IPS-15b (cell line): ENCODE data around the gene PALB2.

Source experiments
- H3K27me3 ChIP-seq: one replicate; pipeline ENCODE4 v1.6.1; 2013; ENCODE audit warnings: low read length; ENCODE audit not compliant: control insufficient read depth, insufficient read depth
- H3K36me3 ChIP-seq: one replicate; pipeline ENCODE4 v1.6.1; 2013; ENCODE audit warnings: low read length; ENCODE audit not compliant: control insufficient read depth, insufficient read depth
- H3K4me1 ChIP-seq: one replicate; pipeline ENCODE4 v1.6.1; 2013; ENCODE audit warnings: mild to moderate bottlenecking, low read length; ENCODE audit not compliant: control insufficient read depth, insufficient read depth
- H3K4me3 ChIP-seq: one replicate; pipeline ENCODE4 v1.5.1; 2013; ENCODE audit warnings: low read depth, low read length
- H3K9ac ChIP-seq: one replicate; pipeline ENCODE4 v1.6.1; 2013; ENCODE audit warnings: low read depth, mild to moderate bottlenecking, low read length
- H3K9me3 ChIP-seq: one replicate; pipeline ENCODE4 v1.6.1; 2013; ENCODE audit warnings: mild to moderate bottlenecking, low read length; ENCODE audit not compliant: control insufficient read depth, insufficient read depth

Gene PALB2

DNA sequence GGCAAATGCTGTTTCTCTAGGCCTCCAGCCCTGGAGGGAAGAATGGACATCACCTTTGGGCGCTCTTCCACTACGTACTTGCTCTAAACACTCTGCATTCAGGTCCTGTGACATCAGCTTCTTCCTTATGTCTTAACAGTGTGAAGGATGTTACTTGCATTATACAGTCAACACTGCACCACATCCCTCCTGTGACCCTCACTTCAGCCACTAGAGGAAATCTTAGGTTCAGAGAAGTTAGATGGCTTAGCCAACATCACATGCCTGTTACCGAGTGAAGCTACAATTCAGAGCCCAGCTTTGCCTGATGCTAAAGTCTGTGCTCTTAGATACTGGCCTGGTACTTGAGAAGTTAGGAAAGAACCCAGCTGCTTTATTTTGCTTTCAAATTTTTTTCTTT, 65.3 kb downstream of the PALB2 start:
- H3K4me1 ChIP-seq: no peaks in the 10 kb centered on the region
- H3K27me3 ChIP-seq: no peaks in the 10 kb centered on the region
- no peak overlapping the region for H3K4me3 ChIP-seq
- H3K9me3 ChIP-seq: no peaks in the 10 kb centered on the region
- peaks cover 40% of the 10 kb centered on the region for H3K36me3 ChIP-seq
- no peak overlapping the region for H3K9ac ChIP-seq

GRCh38 chr16:23573817-23574216, 67.3 kb downstream of the PALB2 start:
- Histone ChIP-seq H3K9me3 (no peaks in the 10 kb centered on the region), H3K27me3 (no peaks in the 10 kb centered on the region), H3K4me1 (no peaks in the 10 kb centered on the region), H3K4me3 (no peak overlapping the region), H3K36me3 (peaks cover 37% of the 10 kb centered on the region), H3K9ac (no peak overlapping the region)

DNA sequence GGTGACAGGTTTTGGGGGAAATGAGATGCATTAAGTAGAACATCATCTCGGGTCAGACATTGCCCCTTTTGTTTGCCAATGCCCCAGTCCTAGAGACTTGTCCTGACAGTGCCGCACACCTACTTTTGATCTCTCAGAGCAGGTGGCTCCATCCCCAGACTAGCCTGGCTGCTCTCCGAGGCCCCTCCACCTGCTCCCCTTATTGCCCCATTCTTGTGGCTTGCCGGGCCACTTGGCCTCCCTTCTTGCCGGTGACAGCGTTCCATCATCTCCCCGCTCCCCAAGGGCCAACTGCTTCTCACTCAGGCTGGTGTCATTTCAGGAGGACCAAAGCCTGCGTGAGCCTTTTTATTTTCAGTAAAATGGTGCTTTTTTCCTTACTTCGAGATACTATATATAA, 68.7 kb downstream of the PALB2 start:
- H3K9ac ChIP-seq: no peak overlapping the region
- no peaks in the 10 kb centered on the region for H3K27me3 ChIP-seq
- H3K4me1 ChIP-seq: no peaks in the 10 kb centered on the region
- peaks cover 42% of the 10 kb centered on the region for H3K36me3 ChIP-seq
- no peak overlapping the region for H3K4me3 ChIP-seq
- H3K9me3 ChIP-seq: no peaks in the 10 kb centered on the region

DNA sequence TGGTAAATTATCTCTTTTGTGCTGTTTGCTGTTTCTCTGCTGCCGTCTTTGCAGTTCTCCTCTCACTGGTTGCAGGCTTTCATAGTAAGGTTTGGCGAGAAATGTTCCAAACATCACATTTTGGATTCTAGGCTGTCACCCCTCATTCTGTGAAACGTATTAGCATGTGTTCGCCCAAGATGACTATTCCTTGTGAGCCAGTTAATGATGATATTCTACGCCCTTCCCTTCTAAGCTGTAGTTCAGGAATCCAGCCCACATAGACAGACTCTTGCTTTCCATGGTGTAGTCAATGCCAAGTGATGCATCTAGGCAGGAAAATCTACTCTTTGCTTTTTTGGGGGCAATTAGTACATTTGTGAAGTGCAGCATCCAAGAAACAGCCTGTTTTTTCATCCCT, 69.2 kb downstream of the PALB2 start:
- no peak overlapping the region for H3K9ac ChIP-seq
- H3K9me3 ChIP-seq: no peaks in the 10 kb centered on the region
- no peaks in the 10 kb centered on the region for H3K27me3 ChIP-seq
- H3K4me3 ChIP-seq: no peak overlapping the region
- no peaks in the 10 kb centered on the region for H3K4me1 ChIP-seq
- peaks cover 44% of the 10 kb centered on the region for H3K36me3 ChIP-seq

GRCh38 chr16:23570992-23571632, 70.0 kb downstream of the PALB2 start:
- Histone ChIP-seq H3K4me3 (no peak overlapping the region), H3K36me3 (peaks cover 50% of the 10 kb centered on the region), H3K9me3 (no peaks in the 10 kb centered on the region), H3K27me3 (no peaks in the 10 kb centered on the region), H3K4me1 (no peaks in the 10 kb centered on the region), H3K9ac (no peak overlapping the region)

DNA sequence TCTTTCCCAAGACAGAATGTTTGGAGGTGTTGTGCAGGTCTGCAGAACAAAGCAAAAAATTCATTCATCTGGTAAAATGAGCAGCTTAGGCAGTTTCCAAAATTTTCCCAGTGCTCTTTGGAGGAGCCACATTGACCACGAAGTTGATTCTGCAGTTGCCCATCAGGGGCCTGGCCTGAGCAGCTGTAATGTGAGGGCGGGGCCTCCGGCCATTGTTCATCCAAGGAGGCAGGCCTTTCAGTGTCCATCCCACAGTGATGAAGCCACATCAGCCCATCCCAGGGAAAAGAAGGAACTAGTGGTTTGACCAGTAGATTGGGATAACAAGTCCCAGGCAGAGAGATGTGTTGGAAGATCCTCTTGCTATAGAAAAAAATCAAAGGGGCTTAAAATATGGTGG, 73.5 kb downstream of the PALB2 start:
- no peaks in the 10 kb centered on the region for H3K4me1 ChIP-seq
- H3K9me3 ChIP-seq: no peaks in the 10 kb centered on the region
- H3K4me3 ChIP-seq: no peak overlapping the region
- H3K36me3 ChIP-seq: peaks cover 64% of the 10 kb centered on the region
- H3K9ac ChIP-seq: no peak overlapping the region
- H3K27me3 ChIP-seq: no peaks in the 10 kb centered on the region

DNA sequence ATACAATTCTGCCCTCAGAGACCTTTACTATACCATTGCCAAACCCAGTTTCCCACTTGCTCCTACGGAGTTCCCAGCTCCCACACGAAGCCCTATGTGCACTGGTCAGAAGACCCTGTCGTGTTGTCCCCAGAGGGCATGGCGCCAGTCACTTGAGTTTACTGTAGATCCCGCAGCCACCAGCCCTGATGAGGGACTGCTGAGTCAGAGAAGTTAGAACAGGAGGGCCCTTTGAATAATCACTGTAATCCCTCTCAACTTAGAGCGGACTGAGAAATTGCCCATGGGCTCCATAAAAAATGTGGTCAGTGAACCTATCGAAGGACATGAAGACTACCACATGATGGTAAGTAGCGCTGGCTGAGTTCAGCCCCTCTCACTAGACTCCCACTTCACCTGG, 74.4 kb downstream of the PALB2 start:
- H3K36me3 ChIP-seq: peaks cover 61% of the 10 kb centered on the region
- no peaks in the 10 kb centered on the region for H3K9me3 ChIP-seq
- H3K4me3 ChIP-seq: no peak overlapping the region
- no peaks in the 10 kb centered on the region for H3K27me3 ChIP-seq
- no peaks in the 10 kb centered on the region for H3K4me1 ChIP-seq
- H3K9ac ChIP-seq: no peak overlapping the region

GRCh38 chr16:23564575-23565363, 76.3 kb downstream of the PALB2 start:
- no peaks in the 10 kb centered on the region for H3K27me3 ChIP-seq
- H3K36me3 ChIP-seq: peaks cover 62% of the 10 kb centered on the region
- H3K9me3 ChIP-seq: no peaks in the 10 kb centered on the region
- H3K4me3 ChIP-seq: no peak overlapping the region
- no peaks in the 10 kb centered on the region for H3K4me1 ChIP-seq
- no peak overlapping the region for H3K9ac ChIP-seq

DNA sequence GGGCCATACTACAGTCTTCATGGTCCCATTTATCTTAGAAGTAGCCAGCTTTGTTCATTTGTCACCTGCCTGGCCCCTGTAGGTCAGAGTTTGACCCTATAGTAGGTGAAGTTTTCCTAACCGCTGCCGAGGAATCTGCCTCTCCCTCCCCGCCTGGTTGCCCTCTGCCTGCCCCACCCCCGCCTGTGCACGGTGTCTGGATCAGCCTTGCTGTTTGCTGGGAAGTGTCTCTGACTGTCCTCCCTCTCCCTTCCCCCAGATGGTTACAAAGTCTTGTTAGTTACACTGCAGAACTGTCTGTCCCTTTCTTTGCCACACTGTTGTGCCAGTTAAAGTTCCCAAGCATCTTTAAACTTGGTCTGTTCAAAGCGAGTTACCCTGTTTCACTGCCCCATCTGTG, 77.9 kb downstream of the PALB2 start:
- H3K4me1 ChIP-seq: peaks cover 2% of the 10 kb centered on the region
- peaks cover 53% of the 10 kb centered on the region for H3K36me3 ChIP-seq
- no peaks in the 10 kb centered on the region for H3K27me3 ChIP-seq
- no peaks in the 10 kb centered on the region for H3K9me3 ChIP-seq
- H3K4me3 ChIP-seq: no peak overlapping the region
- no peak overlapping the region for H3K9ac ChIP-seq

- H3K4me1 ChIP-seq: peaks cover 2% of the 10 kb centered on the region
- H3K36me3 ChIP-seq: peaks cover 53% of the 10 kb centered on the region
- no peaks in the 10 kb centered on the region for H3K9me3 ChIP-seq
- no peaks in the 10 kb centered on the region for H3K27me3 ChIP-seq
- no peak overlapping the region for H3K4me3 ChIP-seq
- no peak overlapping the region for H3K9ac ChIP-seq
These were observed 78.6 kb downstream of the PALB2 start for GRCh38 chr16:23562505-23562904.

GRCh38 chr16:23561586-23561985, 79.5 kb downstream of the PALB2 start:
- Histone ChIP-seq H3K27me3 (no peaks in the 10 kb centered on the region), H3K4me1 (peaks cover 2% of the 10 kb centered on the region), H3K4me3 (no peak overlapping the region), H3K9ac (no peak overlapping the region), H3K36me3 (peaks cover 47% of the 10 kb centered on the region), H3K9me3 (no peaks in the 10 kb centered on the region)
